ENCODE measurements around the gene EDC4.

DNA sequence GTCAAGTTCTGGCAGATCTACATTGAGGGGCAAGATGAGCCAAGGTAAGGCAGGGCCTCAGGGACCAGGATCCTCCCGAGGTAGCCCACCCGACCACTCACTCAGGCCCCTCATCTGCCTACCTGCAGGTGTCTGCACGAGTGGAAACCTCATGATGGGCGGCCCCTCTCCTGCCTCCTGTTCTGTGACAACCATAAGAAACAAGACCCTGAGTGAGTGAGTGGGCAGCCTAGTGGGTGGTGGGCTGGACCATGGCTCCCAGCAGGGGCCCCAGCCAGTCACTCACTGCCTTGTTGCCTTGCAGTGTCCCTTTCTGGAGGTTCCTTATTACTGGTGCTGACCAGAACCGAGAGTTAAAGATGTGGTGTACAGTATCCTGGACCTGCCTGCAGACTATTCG, 5.4 kb downstream of the EDC4 start:
- TF ChIP-seq, protein P1, sequence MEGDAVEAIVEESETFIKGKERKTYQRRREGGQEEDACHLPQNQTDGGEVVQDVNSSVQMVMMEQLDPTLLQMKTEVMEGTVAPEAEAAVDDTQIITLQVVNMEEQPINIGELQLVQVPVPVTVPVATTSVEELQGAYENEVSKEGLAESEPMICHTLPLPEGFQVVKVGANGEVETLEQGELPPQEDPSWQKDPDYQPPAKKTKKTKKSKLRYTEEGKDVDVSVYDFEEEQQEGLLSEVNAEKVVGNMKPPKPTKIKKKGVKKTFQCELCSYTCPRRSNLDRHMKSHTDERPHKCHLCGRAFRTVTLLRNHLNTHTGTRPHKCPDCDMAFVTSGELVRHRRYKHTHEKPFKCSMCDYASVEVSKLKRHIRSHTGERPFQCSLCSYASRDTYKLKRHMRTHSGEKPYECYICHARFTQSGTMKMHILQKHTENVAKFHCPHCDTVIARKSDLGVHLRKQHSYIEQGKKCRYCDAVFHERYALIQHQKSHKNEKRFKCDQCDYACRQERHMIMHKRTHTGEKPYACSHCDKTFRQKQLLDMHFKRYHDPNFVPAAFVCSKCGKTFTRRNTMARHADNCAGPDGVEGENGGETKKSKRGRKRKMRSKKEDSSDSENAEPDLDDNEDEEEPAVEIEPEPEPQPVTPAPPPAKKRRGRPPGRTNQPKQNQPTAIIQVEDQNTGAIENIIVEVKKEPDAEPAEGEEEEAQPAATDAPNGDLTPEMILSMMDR (IDR thresholded peaks at IDR 0.05; ENCODE audit: poor library complexity) = no peak
- TF ChIP-seq EZH2 (IDR thresholded peaks at IDR 0.05; ENCODE audit: borderline replicate concordance) = no peak
- no peak for TF ChIP-seq EZH2phosphoT487 (IDR thresholded peaks at IDR 0.05; ENCODE audit: low read depth, severe bottlenecking, unreplicated experiment)

All from hepatocyte (in vitro differentiated cells).